A673 (cell line): Measurements from ENCODE around the gene NPB.

ENCODE experiments used
- EZH2 ChIP-seq: fragments of 200-600 bp; sonication (generic); IDR thresholded peaks from 2 replicates; pipeline ENCODE4 v1.6.1; 2017; ENCODE audit warnings: borderline replicate concordance, low read depth, mild to moderate bottlenecking, mixed read lengths, antibody characterized with exemption, low read length; ENCODE audit not compliant: poor library complexity, severe bottlenecking
- TF ChIP-seq, protein P1 (sequence below): fragments of 300-800, 200-600 bp; sonication (generic); conservative IDR thresholded peaks from 2 replicates; pipeline ENCODE4 v1.5.1; 2017; ENCODE audit warnings: low read depth, mild to moderate bottlenecking, antibody characterized with exemption, low read length, moderate library complexity, mixed read lengths

GRCh38 chr17:81911277-81911961 is 9.4 kb downstream of the NPB start, which contains the start of gene PCYT2:
- TF ChIP-seq EZH2: no peak
- TF ChIP-seq, protein P1, sequence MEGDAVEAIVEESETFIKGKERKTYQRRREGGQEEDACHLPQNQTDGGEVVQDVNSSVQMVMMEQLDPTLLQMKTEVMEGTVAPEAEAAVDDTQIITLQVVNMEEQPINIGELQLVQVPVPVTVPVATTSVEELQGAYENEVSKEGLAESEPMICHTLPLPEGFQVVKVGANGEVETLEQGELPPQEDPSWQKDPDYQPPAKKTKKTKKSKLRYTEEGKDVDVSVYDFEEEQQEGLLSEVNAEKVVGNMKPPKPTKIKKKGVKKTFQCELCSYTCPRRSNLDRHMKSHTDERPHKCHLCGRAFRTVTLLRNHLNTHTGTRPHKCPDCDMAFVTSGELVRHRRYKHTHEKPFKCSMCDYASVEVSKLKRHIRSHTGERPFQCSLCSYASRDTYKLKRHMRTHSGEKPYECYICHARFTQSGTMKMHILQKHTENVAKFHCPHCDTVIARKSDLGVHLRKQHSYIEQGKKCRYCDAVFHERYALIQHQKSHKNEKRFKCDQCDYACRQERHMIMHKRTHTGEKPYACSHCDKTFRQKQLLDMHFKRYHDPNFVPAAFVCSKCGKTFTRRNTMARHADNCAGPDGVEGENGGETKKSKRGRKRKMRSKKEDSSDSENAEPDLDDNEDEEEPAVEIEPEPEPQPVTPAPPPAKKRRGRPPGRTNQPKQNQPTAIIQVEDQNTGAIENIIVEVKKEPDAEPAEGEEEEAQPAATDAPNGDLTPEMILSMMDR: no peak
